GM18951 (cell line): ENCODE data around the gene TBC1D10B.
"Not testable (repeated sequence)": the region's sequence is repeated elsewhere in the genome, so short reads cannot be mapped to it uniquely, and the experiment has no call there.

Source experiments
- POLR2A ChIP-seq: IDR thresholded peaks from 4 replicates; pipeline ENCODE4 v1.6.1; 2011; ENCODE audit warnings: mild to moderate bottlenecking; ENCODE audit not compliant: insufficient read length, insufficient read depth; ENCODE audit errors: extremely low read depth
- in situ Hi-C: fragments of 300-500 bp; cut with MboI; formaldehyde crosslinking; loops from one replicate; pipeline ENCODE4 v1.12.0; 2022; ENCODE audit warnings: low sequenced_read_pairs, mixed read lengths, inconsistent platforms; ENCODE audit not compliant: unreplicated experiment

The TBC1D10B gene

DNA sequence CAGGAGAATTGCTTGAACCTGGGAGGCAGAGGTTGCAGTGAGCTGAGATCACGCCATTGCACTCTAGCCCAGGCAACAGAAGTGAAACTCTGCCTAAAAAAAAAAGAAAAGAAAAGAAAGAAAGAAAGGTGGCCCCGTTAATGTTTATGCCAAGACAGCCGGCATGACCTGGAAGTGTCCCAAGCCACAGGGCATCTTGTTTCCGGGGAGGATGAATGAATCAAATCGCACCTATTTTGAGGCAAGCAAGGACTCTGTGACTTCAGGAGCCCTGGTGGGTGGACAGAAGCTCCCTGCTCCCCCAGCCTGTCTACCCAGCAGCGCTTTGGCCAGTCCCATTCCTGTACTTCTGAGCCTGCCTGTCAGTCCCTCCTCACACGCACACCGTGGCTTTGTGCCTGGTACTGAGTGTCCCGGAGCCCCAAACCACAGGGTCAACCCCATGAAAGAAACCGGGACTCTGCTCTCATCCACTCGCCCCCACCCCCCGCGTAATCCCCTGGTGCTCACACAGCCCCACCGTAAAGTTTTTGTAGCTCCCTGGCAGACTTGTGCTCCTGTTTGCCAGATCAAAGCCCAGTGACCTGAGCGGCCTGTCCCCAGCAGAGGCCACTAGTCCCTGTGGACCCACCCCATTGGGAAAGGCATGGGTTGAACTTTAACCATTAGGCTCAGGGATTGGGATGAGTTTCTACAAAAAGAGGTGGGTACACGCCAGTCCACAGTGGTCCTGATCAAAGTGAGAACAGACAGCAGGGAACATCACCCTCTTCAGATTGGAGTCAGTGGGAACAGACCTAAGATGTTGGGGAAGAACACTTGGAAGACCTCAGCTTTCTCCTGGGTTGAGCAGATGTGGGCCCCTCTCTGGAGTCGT is 34.5 kb downstream of the TBC1D10B start:
- no peak for TF ChIP-seq POLR2A
- in situ Hi-C loops, result no loop called here

DNA sequence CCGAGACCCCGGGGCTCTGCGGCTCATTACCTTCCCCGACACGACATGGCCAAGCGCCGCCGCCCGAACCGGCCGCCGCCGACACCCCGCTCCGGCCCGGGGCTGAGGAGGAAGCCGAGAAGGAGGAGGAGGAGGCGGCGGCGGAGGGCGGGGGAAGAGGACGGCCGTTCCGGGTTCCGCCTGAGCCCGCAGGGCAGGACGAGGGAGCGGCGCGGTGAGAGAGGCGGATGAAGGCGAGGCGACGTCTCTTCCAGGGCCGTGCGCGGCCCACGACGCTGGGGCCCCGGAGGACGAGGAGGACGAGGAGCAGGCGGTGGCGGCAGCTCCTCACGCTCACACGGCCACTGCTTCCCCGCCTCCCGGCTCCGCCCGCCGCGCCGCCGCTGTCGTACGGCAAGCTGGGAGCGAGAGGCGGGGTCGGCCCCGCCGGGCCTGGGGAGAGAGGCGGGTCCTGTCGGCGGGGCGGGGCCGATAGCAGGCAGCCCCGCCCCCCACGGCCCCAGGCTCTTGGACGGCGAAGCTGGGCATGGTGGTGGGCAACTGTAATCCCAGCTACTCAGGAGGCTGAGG is 35.2 kb downstream of the TBC1D10B start:
- peak; percentile 72 for TF ChIP-seq POLR2A
- in situ Hi-C loops, result not testable (repeated sequence)

DNA sequence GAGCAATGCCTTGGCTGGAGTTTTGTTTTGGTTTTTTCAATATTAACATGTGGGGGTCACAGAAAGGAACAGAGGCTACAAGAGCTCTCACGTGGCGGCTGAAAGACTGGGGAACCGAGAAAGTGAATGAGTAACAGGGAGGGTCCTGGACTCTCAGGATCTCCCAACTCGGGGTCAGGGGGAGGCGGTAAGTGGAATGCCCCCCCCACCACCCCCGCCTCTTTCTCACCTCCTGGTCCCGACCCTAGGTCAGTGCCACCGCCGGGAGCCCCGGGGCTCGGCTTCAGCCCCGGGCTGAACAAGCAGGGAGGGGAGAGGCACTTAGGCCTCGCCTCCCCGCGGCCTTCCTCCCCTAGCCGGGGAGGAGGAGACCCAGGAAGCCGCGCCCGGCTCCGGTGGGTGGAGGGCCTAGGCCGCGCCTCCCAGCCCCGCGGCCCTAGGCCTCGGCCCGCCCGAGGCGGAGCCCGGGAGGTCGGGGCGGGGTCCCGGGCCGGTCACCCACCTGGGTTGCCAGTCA is 35.8 kb downstream of the TBC1D10B start:
- in situ Hi-C loops, result not testable (repeated sequence)
- peak; percentile 5 for TF ChIP-seq POLR2A

DNA sequence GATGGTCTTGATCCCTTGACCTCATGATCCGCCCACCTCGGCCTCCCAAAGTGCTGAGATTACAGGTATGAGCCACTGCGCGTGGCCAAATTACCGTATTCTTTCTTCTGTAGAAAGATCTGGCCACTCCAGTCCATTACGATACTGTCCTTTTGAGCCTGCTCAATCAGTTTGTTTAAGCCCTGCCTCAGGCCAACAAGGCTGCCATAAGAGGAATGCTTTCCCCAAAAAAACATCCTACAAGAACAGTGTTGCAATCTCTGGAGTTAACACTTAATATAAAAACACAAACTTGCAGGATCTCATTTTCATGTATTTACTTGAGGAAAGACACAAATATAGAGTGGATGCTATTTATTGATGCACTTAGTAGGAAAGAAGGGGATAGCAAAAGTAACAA is 46.1 kb downstream of the TBC1D10B start:
- in situ Hi-C loops, result loop anchor here (5.0 kb wide), 1 partner anchor 742 kb away; no protein-coding TSS in a partner anchor

DNA sequence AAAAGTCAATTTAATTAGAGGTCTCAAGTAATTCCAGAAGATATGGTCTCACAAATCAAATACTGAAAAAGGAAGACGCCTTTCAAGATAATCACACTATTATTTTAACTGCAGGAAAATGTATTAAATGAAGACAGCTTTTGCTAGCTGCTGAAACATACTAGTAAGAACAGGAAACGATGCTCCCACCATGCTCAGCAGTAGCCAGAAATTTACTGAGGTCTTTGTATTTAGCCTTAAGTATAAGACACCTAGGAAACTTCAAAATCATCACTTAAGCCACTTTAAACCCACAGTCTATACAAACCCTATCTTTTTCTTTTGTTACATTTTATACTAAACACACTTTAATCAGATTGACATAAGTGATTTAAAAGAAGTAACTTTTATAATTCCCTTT is 51.6 kb downstream of the TBC1D10B start:
- in situ Hi-C loops, result not testable (repeated sequence)

DNA sequence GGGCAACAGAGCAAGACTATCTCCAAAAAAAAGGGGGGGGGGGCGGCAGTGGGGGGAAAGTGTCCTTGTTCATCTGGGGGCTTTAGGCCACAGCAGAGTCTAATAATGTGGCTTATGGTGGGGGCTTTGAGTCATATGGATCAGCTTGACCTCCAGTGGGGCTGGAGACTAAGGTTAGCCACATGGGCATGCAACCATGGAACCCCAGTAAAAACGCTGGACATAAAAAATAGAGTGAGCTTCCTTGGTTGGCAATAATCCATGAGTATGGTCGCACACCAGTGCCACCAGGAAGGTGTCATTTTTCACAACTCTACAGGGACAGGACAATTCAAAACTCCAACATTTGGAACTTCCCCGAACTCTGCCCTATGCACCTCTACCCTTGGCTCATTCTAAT is 59.4 kb downstream of the TBC1D10B start:
- in situ Hi-C loops, result not testable (repeated sequence)

DNA sequence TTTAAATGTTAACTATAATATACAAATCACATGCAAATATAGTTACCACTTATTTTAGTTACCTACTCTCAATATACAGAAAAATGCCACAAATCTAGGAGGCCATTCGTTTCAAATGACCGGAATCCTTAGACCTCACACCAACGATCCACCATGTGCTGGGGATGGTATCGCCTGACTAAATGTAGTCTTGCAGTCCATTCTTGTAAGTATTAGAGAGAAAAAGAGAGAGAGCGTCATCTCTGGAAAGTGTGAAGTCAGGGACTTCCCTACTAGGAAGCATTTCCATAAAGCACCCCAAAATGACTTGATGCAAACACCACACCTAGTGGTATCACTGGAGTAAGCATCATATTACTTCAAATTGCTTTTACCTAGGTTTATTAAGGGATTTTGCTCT is 61.0 kb downstream of the TBC1D10B start:
- in situ Hi-C loops, result not testable (repeated sequence)
